HG02970 (cell line): Measurements from ENCODE around the gene RAD51D.
"Not testable (repeated sequence)": the region's sequence is repeated elsewhere in the genome, so short reads cannot be mapped to it uniquely, and the experiment has no call there.

Experiments
- ATAC-seq: cut with Tn5 transposase; IDR thresholded peaks from one replicate; pipeline ENCODE4 v1.9.1; 2021; ENCODE audit warnings: mild to moderate bottlenecking, moderate library complexity, moderate number of reproducible peaks; ENCODE audit not compliant: unreplicated experiment, low FRiP score

The RAD51D gene

DNA sequence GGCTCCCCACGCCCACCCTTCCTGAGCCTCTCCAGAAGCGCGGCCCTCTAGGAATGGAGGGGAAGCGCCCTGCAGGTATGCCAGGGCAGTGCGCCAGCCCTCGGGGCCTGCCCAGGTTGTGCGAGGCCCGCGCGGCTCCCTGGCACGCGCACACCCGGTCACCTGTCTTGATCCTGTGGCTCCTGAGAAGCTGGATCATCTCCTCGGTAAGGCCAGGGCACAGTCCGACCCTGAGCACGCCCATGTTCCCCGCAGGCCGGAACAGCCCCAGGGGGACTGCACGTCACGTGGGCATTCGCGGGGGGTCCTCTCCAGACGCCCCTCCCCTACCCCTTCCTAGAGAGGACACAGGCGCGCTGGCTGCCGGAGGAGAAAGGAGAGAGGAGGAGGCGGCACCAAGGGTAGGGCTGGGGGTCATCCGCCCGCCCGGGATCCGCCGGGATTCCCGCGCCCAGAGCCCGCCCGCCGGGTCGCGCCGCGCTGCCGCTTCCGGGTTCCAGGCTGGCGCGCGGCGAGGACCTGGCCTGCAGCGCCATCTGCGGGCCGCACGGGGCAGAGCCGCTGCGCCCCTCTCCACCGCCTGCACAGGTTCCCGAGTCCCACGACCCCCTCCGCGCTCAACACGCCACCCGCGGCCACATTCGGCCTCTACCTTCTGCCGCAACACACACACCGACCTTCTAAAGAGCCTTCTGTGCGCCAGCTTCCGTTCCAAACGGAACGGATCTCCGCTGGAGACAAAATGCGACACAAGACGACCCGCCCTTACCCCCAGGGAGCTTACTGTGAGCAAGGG is at the start of gene RAD51D:
TSS of gene RAD51D (minus strand) at position 491 of the 796 bp plus-strand sequence. CDS start at position 244, 247 bp downstream.
- ATAC-seq, result peak; percentile 87

DNA sequence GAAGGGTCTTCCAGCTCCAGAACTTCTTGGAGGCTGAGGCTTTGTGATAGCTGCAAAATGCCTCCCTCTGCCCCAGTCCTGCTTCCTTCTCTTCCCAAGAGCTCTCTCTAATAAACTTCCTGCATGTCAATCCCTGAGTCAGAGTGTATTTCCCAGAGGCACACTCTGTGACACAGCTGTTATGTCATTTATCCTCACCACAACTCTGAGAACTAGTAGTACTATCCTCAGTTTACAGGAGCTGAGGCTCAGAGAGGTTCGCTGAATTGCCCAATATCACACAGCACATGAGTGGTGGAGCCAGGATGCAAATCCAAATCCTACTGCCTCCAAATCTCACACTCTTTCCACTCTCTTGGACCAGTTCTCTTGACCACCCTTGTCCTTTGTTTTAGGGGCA is 48.0 kb upstream of the RAD51D start:
- no peak for ATAC-seq

DNA sequence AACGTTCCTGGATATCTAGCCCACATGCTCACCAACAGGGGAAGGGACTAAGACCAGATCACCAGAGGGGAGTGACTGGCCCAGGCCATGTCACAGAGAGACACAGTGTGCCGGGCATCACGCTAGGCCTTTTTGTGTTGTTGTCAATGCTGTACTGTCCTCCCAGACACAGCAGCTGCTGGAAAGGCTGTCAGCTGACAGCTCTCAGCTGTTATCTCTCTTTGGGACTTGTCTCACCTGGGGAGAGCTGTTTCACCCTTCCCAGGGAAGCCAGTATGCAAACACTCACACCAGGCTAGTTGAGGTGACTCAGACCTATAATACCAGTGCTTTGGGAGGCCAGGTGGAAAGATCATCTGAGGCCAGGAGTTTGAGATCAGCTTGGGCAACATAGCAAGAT is 47.4 kb upstream of the RAD51D start:
- no peak for ATAC-seq

DNA sequence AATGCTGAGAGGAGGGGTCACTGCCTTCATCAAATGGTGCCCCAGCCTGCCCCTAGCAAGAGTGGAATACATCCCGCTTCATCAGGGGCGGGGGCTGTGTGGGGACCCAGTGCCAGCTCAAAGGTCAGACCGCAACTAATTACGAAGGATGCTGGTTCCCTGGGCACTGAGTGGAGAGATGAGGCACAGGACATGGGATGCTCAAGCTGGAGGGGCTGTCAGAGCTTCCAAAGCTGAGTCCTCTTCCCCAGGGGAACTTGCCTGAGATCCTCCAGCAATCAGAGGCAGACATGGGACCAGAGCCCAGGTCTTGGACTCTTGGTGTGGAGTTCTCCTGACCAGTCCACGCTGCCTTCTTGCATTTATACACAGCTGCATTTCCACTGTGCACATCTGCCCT is 46.9 kb upstream of the RAD51D start:
- no peak for ATAC-seq

DNA sequence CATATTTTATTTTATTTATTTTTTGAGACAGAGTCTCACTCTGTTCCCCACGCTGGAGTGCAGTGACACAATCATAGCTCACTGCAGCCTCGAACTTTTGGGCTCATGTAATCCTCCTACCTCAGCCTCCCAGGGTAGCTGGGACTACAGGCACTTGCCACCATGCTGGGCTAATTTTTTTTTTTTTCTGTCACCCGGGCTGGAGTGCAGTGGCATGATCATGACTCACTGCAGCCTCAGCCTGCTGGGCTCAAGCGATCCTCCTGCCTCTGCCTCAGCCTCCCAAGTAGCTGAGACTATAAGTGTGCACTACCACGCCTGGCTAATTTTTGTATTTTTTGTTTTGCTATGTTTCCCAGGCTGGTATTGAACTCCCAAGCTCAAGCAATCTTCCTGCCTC is 45.1 kb upstream of the RAD51D start:
- ATAC-seq, result no peak

DNA sequence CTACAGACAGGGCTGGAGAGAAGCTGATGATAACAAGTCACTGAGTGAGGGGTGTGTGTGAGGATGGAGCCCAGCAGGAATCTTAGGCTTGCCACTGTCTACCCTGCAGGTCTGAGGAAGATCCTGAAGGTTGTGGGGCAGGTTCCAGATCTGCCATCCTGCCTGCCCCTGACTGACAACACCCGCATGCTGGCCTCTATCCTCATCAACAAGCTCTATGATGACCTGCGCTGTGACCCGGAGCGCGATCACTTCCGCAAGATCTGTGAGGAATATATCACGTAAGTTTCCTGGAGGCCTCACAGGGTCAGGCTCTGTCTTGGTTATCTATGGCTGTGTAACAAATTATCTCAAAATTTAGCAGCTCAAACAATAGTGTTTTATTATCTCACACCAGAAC is 44.2 kb upstream of the RAD51D start:
- ATAC-seq, result no peak

DNA sequence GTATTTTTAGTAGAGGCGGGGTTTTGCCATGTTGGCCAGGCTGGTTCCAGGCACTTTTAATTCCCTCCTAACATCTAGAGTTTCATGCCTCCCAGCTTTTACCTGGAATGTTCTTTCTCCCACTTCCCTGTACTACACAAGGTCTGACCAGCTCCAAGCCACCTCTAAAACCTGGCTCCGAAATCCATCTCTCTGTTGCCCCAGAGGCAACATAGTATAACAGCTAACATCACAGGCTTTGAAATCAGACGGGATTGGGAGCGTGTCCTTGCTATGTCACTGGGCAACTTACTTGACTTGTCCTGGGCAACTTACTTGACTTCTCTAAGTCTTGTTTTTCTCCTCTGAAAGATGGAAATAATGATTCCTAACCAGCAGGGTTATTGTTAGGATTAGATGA is 43.1 kb upstream of the RAD51D start:
- ATAC-seq, result no peak

DNA sequence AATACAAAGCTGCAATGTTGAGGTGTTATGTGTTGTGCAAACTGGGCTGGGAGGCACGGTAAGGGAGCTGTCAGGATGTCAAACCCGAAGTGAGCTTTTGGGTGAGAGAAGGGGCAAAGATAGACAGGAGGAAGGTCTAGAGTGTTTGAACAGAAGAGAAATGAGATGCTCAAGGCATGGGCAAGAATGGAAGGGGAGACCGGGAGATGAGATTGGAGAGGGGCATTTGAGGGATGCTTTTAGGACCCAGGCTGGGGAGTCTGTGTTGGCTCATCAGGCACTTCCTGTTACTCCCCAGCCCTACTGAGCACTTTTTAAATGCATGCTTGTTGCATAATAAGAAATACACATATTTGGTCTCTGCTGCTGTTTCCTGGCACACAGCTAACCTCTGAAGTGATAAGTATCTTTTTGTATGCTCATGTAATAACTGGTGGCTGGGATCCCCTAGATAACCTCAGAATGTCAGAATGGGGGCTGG is 41.7 kb upstream of the RAD51D start:
- no peak for ATAC-seq

DNA sequence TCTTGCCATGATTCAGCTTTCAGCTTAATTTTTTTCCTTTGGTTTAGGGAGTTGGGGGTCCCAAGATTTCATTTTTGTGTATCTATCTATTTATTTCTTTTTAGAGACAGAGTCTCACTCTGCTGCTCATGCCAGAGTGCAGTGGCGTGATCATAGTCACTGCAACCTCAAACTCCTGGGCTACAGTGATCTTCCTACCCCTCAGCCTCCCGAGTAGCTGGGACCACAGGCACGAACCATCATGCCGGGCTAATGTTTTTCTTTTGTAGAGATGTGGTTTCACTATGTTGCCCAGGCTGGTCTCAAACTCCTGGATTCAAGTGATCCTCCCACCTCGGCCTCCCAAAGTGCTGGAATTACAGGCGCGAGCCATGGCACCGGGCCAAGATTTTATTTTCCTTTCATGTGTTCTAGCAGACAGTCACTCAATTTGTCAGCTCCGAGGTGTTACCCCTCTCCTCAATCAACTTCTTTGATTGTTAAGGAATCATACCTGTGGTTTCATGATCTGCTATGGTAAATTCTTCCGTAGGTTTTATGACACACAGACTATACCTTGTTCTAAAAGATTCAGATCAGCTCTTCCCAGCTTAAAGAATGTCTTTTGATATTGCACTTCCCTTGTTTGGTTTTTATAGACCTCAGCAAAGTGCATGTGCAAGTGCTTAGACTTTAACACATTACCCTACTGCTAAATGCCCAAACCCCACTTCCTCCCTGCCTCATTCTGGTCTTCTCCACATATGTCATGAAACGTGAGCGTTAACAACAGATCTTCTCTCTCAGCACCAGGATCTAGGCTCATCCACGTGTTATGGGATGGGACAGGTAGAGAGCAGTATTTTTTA is 40.9 kb upstream of the RAD51D start:
- no peak for ATAC-seq

DNA sequence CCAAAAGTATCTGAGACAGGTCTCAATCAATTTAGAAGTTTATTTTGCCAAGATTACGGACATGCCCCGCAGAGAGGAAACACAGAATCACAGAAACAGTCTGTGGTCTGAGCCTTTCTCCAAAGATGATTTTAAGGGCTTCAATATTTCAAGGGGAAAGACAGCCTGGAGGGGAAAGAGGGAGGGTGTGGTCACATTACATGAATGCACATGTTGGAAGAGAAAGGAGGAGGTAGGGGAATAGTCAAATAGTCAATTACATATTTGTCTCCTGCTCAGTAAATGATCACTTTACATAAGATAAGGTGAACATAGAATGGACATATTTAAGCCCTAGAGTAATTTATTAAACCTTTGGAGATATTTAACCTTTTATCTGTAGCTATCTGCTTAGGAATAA is 40.3 kb upstream of the RAD51D start:
- ATAC-seq, result no peak

DNA sequence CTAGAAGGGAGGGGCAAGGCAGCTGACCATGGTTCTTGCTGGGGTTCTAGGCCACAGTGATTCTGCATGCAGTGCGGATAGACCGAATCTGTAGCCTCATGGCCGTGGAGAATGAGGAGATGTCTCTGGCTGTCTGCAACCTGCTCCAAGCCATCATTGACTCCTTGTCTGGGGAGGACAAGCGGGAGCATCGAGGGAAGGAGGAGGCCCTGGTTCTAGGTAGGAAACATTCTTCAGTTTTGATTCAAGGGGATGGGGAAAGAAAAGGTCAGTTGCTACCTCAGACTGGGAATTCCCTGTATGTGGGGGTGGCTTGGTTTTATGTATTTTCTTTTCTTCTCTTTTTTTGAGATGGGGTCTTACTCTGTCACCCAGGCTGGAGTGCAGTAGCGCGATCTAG is 35.6 kb upstream of the RAD51D start:
- ATAC-seq, result no peak

DNA sequence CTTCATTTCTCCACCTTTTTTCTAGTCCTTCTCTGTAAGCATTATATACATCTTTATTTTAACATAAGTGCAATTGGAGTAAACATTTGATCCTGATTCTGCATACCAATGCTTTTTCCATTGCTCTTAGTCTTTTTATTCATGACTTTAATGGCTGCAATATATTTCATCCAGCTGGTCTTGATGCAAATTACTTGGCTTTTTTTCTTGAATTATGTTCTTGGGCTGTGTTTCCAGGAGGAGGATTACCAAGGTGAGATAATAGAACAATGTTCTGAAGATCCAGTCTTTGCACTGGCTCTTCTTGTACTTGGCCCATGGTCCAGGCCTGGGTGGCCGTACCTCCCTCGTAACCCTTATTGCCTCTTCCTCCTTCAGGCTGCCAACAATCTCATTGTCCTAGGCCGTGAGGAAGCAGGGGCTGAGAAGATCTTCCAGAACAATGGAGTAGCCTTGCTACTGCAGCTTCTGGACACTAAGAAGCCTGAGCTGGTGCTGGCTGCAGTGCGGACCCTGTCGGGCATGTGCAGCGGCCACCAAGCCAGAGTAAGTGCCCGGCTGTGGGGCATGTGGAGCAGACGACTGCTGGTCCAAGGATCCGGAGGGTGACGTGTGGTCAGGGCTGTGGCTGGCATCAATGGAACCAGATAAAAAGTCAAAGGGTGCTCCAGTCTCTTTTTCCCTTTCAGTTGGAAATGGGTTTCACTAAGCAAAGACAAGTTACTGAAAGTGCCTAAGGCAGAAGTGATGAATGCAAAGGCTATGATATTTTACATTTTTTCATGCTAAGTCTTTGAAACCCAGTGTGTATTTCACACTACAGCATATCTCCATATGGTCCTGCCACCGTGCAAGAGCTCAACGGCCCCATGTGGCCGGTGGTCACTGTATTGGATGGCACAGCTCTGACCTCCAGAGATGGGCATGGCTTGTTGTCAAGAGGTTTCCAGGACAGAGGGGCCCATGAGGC is 34.8 kb upstream of the RAD51D start:
- ATAC-seq, result no peak

DNA sequence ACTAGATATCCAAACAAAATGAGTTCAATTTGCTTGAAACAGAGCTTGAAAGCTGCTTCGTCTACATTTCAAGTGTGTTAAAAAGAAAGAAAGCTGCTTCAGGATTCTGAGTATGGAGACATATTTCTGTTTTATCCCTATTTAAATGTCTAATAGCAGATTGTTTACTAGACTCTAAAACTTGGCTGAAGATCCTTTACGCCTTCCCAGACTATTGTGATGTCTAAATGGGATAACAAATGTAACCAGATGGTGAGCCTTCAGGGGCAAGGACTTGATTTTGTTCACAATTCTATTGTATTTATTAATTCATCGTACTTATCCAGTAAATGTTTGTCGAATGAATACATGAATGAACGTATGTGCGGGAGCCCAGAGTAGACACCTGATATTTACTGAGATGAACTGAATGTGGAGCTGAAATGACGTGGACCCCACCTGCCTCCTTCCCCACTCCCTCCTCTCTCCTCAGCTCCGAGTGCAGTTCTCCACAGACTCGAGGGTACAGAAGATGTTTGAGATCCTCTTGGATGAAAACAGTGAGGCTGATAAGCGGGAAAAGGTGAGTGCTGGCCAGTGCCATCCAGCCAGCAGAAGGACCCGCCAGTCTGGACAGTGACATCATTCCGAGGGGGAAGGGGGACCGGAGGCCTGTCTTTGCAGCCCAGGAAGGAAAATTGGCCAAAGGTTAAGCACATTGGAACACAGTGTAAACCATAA is 32.9 kb upstream of the RAD51D start:
- no peak for ATAC-seq

DNA sequence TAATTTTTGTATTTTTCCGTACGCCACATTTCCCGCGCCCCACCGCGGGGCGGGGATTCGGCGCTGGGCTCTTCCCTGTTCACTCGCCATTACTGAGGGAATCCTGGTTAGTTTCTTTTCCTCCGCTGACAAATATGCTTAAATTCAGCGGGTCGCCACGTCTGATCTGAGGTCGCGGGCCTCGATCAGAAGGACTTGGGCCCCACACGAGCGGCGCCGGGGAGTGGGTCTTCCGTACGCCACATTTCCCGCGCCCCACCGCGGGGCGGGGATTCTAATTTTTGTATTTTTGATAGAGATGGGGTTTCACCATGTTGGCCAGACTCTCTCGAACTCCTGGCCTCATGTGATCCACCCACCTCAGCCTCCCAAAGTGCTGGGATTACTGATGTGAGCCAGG is 31.4 kb upstream of the RAD51D start:
- not testable (repeated sequence) for ATAC-seq

DNA sequence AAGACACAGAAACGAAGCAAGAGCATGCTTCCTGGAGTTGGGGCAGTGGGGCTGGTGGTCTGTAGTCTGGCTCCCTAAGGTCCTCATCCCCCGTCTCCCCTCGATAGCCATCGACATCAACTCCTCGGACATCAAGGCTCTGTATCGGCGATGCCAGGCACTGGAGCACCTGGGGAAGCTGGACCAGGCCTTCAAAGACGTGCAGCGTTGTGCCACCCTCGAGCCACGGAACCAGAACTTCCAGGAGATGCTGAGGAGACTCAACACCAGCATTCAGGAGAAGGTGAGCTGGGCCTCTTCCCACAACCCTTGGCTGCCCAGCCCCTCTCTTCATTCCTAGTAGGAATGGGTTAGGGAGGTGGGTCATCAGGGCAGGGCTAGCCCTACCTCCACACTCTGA is 30.3 kb upstream of the RAD51D start:
- no peak for ATAC-seq

DNA sequence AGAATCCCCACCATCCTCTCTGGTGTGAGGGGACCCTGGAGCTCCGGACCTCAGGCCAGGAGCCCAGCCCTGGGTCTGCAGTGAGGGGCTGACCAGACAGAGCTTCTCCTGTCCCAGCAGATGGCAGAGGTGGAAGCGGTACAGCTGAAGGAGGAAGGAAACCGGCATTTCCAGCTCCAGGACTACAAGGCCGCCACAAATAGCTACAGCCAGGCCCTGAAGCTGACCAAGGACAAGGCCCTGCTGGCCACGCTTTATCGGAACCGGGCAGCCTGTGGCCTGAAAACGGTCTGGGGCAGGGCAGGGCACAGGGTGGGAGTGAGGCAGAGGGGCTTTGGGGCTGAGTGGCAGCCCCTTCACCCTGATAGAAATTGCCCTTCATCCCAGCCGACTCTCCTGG is 28.5 kb upstream of the RAD51D start:
- ATAC-seq, result no peak

DNA sequence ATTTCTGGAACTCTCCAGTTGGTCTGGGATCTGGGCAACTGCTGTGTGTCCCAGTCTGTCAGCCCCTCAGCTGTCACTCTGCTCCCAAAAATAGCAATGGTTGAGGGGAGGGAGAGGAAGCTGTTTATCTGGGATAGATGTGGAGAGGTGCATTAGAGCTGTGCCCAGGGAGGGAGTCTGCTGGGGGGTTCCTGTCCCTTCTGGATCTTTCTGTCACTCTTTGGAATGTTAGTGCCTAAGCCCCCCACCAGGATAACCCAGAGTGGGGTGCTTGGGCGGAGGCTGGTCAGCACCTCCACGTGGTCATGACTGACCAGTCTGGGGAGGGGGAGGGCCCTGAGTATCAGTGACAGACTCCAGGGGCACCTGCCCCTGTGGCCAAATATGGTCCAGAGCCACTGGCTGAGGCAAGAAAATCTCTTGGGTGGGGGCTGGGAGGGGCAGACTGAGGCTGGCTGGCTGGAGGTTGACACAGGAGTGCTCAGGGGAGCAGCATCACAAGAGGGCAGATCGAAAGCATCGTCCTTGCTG is 27.8 kb upstream of the RAD51D start, which contains the start of gene UNC45B:
TSS of gene UNC45B (plus strand) at position 443 of the 531 bp plus-strand sequence. CDS start 447 bp downstream, outside the sequence.
- no peak for ATAC-seq

DNA sequence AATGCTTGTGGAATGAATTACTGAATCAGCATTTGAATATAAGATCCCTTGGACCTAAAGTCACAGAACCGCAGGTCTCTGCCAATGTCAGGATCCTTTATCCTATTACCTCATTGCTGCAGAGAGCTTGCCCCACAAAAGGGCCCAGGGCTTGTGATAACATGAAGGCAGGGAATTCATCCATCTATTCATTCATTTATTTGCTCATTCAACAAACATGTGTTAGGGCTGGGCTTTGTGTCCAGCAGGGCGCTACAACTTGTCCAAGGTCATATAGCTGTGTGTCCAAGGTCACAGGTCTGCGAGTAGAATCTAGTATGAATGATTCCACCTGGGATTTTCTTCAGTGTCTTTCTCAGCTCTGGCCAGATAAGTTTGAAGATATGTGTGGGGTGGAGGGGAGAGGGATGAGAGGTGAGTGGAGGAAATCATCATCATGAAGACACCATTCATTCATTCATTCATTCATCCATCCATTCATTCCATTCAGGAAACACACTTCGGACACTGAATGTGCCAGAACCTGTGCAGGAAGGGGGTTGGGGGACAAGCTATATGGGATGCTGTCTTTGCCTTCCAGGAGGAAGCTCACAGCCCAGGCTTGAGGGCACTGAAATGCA is 26.7 kb upstream of the RAD51D start:
- no peak for ATAC-seq

DNA sequence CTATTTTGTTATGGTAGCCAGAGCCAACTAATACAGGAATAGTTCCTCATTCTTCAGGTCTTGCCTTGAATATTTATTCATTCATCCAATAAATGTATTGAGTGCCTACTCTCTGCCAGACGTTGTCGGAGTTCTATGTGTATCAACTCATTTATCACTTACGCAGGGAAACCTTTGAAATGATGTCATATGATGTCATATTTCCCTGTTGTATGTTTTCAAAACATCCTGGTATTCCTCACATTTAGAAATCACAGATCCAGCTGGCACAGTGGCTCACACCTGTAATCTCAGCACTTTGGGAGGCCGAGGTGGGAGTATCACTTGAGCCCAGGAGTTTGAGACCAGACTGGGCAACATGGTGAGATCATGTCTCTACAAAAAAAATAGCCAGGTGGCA is 25.2 kb upstream of the RAD51D start:
- ATAC-seq, result no peak
